Neural cell (in vitro differentiated cells): ENCODE measurements around the gene SCARB1. TPM values are rescaled to one million over a fixed set of nuclear protein-coding genes. Genes with fewer than 3 reads are reported as not detected.

ENCODE experiments used
- H2AFZ ChIP-seq: fragments of 200-600, 300-800 bp; sonication (generic), shearing (Covaris generic); 2 replicates; pipeline ENCODE4 v1.6.0; 2014; ENCODE audit warnings: low read depth, mild to moderate bottlenecking, antibody characterized with exemption, low read length, moderate library complexity
- H3F3A ChIP-seq: fragments of 200-600 bp; shearing (Covaris generic); 2 replicates; pipeline ENCODE4 v1.6.1; 2016; ENCODE audit warnings: mild to moderate bottlenecking, moderate library complexity, mixed read lengths, antibody characterized with exemption, low read length; ENCODE audit not compliant: insufficient read depth, poor library complexity, severe bottlenecking
- H3K27ac ChIP-seq: fragments of 200-600, 300-800 bp; sonication (generic), shearing (Covaris generic); 2 replicates; pipeline ENCODE4 v1.5.1; 2014; ENCODE audit warnings: mild to moderate bottlenecking, low read length, moderate library complexity
- H3K27me3 ChIP-seq: fragments of 300-800, 200-600 bp; sonication (generic), shearing (Covaris generic); 2 replicates; pipeline ENCODE4 v1.6.0; 2014; ENCODE audit warnings: mild to moderate bottlenecking, low read depth, low read length, moderate library complexity; ENCODE audit not compliant: insufficient read depth
- H3K36me3 ChIP-seq: fragments of 300-800, 200-600 bp; sonication (generic), shearing (Covaris generic); 2 replicates; pipeline ENCODE4 v1.5.1; 2014; ENCODE audit warnings: mild to moderate bottlenecking, antibody characterized with exemption, low read length, moderate library complexity; ENCODE audit not compliant: insufficient read depth
- H3K4me2 ChIP-seq: fragments of 300-800, 200-600 bp; sonication (generic), shearing (Covaris generic); 2 replicates; pipeline ENCODE4 v1.6.0; 2014; ENCODE audit warnings: mild to moderate bottlenecking, low read length
- H3K4me3 ChIP-seq: fragments of 300-800, 200-600 bp; sonication (generic), shearing (Covaris generic); 2 replicates; pipeline ENCODE4 v1.5.1; 2014; ENCODE audit warnings: mild to moderate bottlenecking, low read length, moderate library complexity
- H3K79me2 ChIP-seq: fragments of 200-600 bp; shearing (Covaris generic); replicated peaks from 2 replicates; pipeline ENCODE4 v1.6.0; 2014; ENCODE audit warnings: mild to moderate bottlenecking, low read length, moderate library complexity; ENCODE audit not compliant: insufficient read depth
- H3K9ac ChIP-seq: fragments of 300-800, 200-600 bp; sonication (generic), shearing (Covaris generic); 2 replicates; pipeline ENCODE4 v1.6.1; 2016; ENCODE audit warnings: mild to moderate bottlenecking, low read length, mixed read lengths
- H3K9me2 ChIP-seq: fragments of 200-600 bp; shearing (Covaris generic); 2 replicates; pipeline ENCODE4 v1.6.1; 2016; ENCODE audit warnings: mild to moderate bottlenecking, low read length, mixed read lengths; ENCODE audit not compliant: insufficient read depth
- H3K9me3 ChIP-seq: fragments of 200-600, 300-800 bp; sonication (generic), shearing (Covaris generic); 2 replicates; pipeline ENCODE4 v1.6.1; 2016; ENCODE audit warnings: mild to moderate bottlenecking, mixed run types, low read length, moderate library complexity, mixed read lengths
- H4K20me1 ChIP-seq: fragments of 200-600 bp; shearing (Covaris generic); 2 replicates; pipeline ENCODE4 v1.6.1; 2016; ENCODE audit warnings: mild to moderate bottlenecking, mixed run types; ENCODE audit not compliant: insufficient read depth
- CTCF ChIP-seq: fragments of 450-650 bp; IDR thresholded peaks from 2 replicates; pipeline ENCODE4 v1.5.1; 2014; ENCODE audit warnings: antibody characterized with exemption, mild to moderate bottlenecking, moderate library complexity; ENCODE audit not compliant: poor library complexity, severe bottlenecking
- EP300 ChIP-seq: fragments of 450-650 bp; conservative IDR thresholded peaks from 2 replicates; pipeline ENCODE4 v1.6.1; 2014; ENCODE audit warnings: antibody characterized with exemption, mild to moderate bottlenecking, moderate library complexity; ENCODE audit not compliant: poor library complexity, severe bottlenecking
- EZH2 ChIP-seq: fragments of 200-600, 300-800 bp; shearing (Covaris generic), sonication (generic); IDR thresholded peaks from 2 replicates; pipeline ENCODE4 v1.6.1; 2014; ENCODE audit warnings: antibody characterized with exemption, low read length, borderline replicate concordance, mild to moderate bottlenecking; ENCODE audit not compliant: insufficient read depth, poor library complexity, severe bottlenecking
- MXI1 ChIP-seq: fragments of 450-650 bp; conservative IDR thresholded peaks from 2 replicates; pipeline ENCODE4 v1.6.1; 2014; ENCODE audit warnings: antibody characterized with exemption, mild to moderate bottlenecking; ENCODE audit not compliant: poor library complexity, severe bottlenecking
- POLR2AphosphoS5 ChIP-seq: IDR thresholded peaks from 2 replicates; pipeline ENCODE4 v1.6.1; 2012
- RAD21 ChIP-seq: fragments of 450-650 bp; conservative IDR thresholded peaks from 2 replicates; pipeline ENCODE4 v1.6.1; 2014; ENCODE audit warnings: antibody characterized with exemption, mild to moderate bottlenecking, moderate library complexity
- REST ChIP-seq: IDR thresholded peaks from 2 replicates; pipeline ENCODE4 v1.6.1; 2012; ENCODE audit warnings: borderline replicate concordance
- SMC3 ChIP-seq: fragments of 450-650 bp; conservative IDR thresholded peaks from 2 replicates; pipeline ENCODE4 v1.6.1; 2014; ENCODE audit warnings: antibody characterized with exemption, mild to moderate bottlenecking, moderate library complexity; ENCODE audit not compliant: poor library complexity
- TAF1 ChIP-seq: IDR thresholded peaks from 2 replicates; pipeline ENCODE4 v1.6.1; 2012; ENCODE audit warnings: low read depth
- polyA plus RNA-seq: library from polyadenylated mRNA; depleted of rRNA; stranded (reverse); fragments of >200 nt; gene quantifications from 2 replicates; pipeline ENCODE4 v1.2.3, GENCODE V29; 2014

SCARB1 gene
- polyA plus RNA-seq, 1 donor from 2014 or later: 5.8 TPM

GRCh38 chr12:124841558-124841945 is 22.1 kb downstream of the SCARB1 start:
- H3K9ac ChIP-seq: no peak overlapping the region
- no peak for TF ChIP-seq RAD21
- TF ChIP-seq EP300: no peak
- no peak for TF ChIP-seq REST
- TF ChIP-seq MXI1: no peak
- no peak for TF ChIP-seq EZH2
- no peak for TF ChIP-seq CTCF
- TF ChIP-seq TAF1: no peak
- no peak for TF ChIP-seq SMC3
- no peak for TF ChIP-seq POLR2AphosphoS5
- no peaks in the 10 kb centered on the region for H3K27me3 ChIP-seq
- no peaks in the 10 kb centered on the region for H3K79me2 ChIP-seq
- no peaks in the 10 kb centered on the region for H3K36me3 ChIP-seq
- H3K4me3 ChIP-seq: no peak overlapping the region
- H3F3A ChIP-seq: no peaks in the 10 kb centered on the region
- H3K27ac ChIP-seq: no peak overlapping the region
- no peaks in the 10 kb centered on the region for H3K9me3 ChIP-seq
- H3K9me2 ChIP-seq: no peaks in the 10 kb centered on the region
- H4K20me1 ChIP-seq: no peaks in the 10 kb centered on the region
- no peak overlapping the region for H3K4me2 ChIP-seq
- no peak overlapping the region for H2AFZ ChIP-seq

DNA sequence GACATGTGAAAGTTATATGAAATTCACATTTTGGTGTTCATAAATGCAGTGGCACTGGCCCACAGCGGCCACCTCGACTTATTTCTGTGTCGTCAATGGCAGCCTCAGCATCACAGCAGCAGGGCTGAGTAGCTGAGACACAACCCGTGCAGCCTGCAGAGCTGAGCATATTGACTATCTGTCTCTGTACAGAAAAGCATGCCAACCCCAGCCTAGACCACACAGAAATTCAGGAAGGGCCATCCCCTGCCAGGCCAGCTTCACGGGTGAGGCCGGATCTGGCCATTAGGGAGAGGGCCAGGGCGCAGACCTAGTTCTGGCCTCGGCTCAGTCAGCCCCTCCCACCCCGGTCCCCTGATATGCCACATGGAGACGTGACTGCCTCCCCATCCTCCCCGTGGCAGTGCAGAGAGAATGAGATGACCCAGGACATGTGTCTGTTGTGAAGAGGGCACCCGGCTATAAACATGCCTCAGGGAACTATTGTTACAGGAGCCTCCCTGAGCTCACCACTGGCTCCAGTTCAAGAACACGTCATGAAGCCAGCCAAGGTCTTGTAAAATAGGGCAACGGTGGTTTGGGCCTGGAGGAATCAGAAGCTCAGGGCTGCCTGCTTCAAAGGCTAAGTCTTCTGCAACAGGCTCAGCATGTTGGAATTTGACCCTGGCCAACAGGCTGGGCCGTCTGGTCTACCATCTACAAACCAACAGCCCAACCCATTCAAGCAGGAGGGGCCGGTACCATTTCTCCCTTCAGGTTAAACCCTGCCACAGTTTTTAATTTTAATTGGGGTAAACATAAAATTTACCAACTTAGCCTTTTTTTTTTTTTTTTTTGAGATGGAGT is 25.5 kb downstream of the SCARB1 start:
- Histone ChIP-seq H3K27me3 (no peaks in the 10 kb centered on the region), H3K9me2 (no peaks in the 10 kb centered on the region), H3F3A (no peaks in the 10 kb centered on the region), H3K79me2 (no peaks in the 10 kb centered on the region), H3K4me3 (no peak overlapping the region), H3K4me2 (no peak overlapping the region), H2AFZ (no peak overlapping the region), H3K9ac (no peak overlapping the region), H4K20me1 (no peaks in the 10 kb centered on the region), H3K27ac (no peak overlapping the region), H3K9me3 (no peaks in the 10 kb centered on the region), H3K36me3 (no peaks in the 10 kb centered on the region)
- TF ChIP-seq EZH2: no peak
